Germinal center (tissue), 1 donor: ENCODE results near the gene DMD.
A peak's percentile ranks its signal among the peaks of the same experiment; 100 is the strongest.

Experiments
- DNase-seq: peaks from one replicate; pipeline ENCODE4 v3.0.0; 2012; ENCODE audit warnings: mixed read lengths, low spot score

Gene DMD

DNA sequence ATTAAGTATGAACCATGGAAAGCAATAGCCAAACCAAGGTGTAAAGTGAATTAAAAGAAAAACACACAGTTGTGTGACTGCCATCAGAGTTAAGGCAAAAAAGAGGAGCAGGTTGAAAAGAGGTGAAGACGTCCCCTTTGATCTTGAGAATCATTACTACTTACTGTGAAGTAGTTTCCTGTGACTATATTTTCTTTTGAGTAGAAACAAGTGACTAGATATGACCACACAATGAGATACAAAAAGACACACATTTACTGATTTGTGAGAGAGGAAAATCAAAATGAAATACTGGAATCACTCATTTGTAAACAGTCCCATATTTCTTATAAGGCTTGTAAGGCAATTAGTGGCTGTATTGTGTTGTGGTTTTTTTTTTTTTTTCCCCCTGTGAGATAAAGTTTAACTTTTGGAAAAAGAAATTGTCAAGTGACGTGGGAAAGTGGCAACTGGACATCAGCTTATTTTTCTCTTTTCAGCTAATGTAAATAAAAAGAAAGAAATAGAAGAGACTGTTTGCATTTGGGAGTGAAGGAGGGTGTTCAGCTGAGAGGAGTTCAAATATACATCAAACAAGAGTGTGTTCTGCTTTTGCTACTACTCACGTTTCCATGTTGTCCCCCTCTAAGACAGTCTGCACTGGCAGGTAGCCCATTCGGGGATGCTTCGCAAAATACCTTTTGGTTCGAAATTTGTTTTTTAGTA, 2033.1 kb downstream of the DMD start:
- DNase-seq: no peak

DNA sequence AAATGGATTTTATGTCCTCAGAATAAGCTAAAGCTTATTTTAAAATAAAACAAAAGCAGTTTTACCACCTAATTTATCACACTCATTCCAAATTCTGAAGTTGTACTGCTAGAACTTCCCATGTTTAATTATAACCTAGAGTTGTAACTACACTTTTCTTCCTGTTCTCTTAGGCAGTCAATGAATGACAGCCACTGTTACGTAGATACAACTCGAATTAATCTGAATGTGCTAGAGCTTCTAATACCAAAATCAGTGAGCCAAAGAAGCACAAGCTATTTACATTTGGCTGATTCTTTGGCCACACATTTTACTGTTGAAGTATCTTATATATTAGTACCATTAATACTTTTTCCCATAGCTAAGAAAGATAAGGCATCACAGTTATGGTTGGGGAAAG, 2040.6 kb downstream of the DMD start:
- DNase-seq: no peak

DNA sequence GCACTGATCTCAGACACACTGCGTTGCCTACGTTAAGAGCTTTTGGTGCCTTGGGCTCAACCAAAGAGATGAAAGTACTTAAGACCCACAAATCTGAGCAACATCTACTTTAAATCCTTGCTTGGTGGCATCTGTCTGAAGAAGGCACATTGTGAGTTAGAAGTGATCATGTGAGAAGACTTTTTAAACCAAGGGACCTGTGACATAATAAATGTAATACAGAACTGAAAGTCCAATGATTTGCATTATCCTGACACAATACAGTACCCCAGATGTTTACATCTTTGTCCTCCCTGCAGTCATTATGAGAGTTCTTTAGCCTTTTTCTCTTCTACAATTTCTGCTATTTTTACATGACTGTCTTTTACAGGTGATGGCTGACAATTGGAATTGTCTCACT, 2042.8 kb downstream of the DMD start:
- peak; percentile 24 for DNase-seq

DNA sequence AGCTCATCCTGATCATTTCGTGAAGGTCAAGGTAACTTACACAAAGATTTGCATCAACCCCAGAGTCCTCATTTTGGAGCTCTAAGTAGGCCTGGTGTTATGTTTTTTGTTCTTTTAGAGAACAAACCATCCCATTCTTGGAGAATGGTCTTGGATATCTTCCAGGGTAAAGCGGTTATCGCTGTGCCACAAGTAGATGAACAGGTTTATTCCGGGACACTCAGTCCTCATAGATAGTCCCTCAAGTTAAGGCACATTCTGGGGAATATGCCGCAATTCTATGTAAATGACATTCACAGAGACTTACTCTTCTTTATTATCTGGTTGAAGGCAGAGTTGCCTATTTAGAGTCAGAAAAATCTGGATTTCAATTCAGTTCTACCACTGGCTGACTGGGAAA, 2044.5 kb downstream of the DMD start:
- DNase-seq: no peak

DNA sequence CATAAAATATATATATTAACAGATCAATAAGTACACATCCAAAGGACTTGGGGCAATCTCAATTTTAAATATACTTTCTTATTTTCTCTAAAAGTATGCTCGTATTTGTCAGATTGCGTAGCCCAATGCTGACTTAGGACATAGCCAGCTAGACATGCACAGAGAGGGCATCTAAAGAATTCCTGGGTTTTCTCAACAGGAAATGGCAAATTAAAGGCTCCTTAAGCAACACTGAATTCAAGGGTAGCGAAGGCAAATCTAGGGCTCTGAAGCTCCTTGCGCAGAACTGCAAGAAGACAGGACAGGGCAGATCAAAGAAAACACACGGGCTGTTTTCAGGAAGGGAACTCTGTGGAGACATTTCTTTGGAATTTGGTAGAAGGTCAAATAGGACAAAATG, 2044.9 kb downstream of the DMD start:
- DNase-seq: no peak

DNA sequence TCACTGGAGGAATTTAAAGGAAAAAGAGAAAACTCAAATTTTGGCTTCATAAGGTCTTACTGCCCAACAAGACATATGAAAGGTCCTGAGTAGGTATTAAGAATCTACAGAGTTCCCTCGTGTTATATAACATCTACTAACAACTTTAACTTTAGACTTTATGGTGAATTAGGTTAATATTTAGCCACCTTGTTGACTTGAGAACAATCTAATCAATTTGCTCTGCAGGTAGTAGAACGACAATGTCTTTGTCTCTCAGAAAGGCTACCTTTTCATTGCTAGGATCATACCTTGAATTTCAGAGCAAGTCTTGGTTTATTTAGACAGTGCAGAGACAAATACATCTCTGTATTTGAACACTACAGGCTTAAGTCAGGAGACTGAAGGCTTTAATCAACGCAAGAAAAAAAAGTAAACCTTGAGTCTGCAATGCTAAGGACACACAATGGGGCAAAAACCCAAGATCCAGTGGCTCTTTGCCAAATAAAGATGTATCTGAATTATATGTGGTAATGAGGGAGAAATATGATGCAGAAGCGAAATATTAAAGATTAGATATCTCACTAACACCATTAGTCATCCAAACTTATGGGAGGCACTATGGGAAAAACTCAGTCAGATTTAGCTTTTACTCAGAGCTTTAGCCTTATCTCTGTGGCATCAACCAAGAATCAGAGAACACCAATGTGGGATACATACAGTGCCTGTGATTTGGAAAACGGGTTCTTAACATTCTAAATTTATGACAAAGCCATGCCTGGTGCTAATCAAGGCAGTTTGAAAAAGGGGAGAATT, 2045.9 kb downstream of the DMD start:
- DNase-seq: no peak

DNA sequence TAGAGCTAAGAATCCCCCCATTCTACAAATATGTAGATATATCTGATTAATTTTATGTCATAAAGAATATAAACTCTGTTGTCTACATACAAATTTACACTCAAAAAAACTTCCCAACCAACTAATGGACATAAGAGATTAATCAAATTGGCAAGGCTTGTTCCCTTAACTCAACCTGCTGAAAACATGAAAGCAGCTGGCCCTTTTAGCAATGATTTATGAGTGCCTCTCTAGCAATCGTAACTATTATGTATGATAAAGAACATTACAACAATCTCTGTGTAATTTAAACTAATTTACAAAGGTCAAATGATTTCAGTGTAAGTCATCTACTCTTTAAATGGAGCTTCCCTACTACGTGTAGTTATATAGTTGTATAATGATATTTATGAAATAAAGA, 2056.4 kb downstream of the DMD start:
- no peak for DNase-seq

DNA sequence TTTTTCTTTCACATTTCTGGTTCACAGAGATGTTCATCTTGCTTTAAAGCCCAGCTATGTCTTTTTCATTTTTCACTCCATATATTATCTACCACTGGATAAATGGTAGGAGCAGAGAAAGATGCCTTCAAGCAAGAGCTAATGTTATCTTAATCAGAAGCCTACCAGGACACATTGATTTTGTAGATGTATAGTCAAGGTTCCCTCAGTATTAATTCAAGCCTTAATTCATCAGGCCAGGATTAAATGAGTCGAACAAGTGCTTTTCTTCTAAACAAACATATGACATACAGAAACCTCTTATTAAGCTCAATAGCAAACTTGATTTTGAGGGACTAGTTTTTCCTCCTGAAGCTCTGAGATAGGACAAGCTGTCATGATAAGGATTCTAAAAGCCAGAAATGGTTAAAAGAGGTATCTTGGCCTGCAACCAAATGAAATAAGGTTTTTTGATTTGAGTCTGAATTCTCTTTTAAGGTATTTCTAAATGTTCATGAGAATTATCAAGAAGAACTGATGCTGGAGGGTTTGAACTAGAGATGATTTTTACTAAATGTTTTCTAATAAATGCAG, 2057.8 kb downstream of the DMD start:
- DNase-seq: no peak

DNA sequence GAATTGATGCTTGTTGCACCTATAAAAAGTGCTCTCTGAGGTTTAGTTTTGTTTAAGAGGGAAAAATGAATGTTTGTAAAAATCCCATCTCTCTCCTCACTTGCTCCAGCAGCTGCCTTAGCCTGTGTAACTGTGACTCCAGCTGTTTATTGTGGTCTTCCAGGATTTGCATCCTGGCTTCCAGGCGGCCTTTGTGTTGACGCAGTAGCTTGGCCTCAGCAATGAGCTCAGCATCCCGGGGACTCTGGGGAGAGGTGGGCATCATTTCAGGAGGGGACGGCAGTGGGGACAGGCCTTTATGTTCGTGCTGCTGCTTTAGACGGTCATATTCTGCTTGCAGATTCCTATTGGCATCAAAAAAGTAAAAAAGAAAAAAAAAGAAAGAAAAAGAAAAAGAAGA, 2064.2 kb downstream of the DMD start:
- no peak for DNase-seq

DNA sequence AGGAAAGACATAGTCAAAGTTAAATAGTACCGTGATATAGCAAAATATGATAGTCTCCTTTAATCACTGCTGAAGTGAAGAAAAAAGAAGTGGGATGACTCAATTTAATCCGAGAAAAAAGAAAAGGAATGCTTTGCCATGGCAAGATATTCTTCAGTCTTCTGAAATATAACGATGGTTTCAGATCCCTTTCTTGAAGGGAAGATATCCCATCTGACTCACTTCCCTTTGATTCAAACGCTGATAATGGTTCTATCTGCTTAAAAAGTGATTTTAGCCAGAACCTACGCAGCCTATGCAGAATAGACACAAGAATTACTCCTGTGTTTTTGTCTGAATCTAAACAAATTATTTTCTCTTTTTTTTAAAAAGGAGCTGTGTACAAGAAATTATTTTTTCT, 2071.4 kb downstream of the DMD start:
- DNase-seq: no peak

DNA sequence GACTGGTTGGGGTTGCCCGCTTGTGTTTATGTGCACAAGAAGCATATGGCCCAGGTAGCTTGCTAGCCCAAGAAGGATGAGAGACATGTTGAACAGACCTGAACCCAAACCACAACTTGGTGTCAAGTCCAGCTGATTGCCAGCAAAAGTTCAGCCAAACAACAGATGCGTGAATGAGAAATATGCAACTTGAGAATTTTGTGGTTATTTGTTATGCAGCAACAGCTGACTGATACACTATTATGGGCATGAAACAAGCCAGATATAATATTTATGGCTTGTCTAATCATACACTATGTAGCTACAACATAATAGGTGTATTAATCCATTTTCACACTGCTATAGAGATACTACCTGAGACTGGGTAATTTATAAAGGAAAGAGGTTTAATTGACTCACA, 2073.2 kb downstream of the DMD start:
- DNase-seq: no peak

DNA sequence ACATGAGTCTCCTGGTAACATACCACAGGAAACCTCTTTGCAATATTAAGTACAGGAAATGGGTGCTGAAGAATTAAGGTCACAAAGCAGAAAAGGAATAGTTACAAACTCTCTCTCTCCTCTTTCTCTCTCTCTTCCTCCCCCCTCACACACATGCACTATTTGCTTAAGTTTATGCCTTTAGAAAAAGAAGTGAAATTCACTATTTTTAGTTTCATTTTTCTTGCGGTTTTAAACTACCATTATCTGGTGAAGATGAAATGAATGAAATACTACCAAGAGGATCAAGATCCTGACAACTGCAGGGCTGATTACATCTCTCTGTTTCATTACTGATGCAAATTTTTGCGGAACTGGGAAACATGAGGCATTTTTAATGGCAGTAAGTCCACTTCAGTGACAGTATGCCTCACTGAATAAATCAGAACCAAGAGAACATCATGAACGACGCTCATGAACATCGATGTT, 2075.2 kb downstream of the DMD start:
- peak; percentile 33 for DNase-seq

DNA sequence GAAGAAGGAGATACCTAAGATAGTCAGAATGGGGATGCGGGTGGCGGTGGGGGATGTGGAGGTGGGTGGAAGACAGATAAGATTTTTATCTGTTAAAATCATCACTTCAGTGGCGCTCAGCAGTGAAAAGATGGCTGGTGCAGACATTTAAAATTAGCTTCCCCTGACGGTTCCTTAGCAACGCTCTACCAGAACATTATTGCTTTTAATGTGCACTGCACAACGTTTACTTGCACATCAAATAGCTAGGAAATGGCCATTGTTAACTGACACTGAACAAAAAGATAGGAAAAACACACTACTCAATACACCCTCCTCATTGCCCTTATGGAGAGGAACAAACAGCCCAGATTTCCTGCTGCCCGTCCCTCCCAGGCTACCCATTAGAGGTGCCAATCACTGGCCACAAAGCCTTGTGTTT, 2078.5 kb downstream of the DMD start:
- no peak for DNase-seq

DNA sequence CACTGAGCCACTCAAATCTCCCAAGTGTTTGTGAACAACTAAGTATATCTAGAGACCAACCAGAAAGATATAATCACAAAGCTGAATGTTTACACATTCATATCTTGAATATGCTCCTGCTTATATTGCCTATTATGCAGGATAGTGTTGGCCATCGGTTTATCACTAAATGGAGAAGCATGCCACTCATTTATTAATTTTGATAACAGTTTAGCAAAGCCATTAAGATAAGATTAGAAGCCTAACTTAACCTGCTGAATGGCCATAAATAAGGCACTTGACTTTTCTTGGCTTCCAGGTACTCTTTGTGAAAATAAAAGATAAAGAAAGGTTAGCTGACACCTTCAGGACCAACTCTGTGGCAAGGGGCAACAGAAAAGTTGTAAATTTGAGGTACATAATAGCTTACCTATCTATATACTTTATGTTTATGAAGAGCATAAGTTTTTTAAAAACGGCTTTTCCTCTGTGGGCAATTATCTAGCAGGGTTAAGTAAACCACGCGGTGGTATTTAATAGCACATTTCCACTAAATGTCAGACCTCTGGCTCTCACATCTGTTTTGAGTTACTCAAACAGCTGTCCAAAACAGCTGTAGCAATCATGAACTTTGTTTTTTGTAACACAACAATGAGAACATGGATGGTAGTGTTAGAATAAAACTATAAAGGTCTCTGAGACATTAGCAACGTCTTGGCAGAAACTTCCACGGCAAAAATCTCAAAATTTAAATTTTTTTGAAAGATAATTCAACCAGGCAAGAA, 2080.7 kb downstream of the DMD start:
- no peak for DNase-seq

DNA sequence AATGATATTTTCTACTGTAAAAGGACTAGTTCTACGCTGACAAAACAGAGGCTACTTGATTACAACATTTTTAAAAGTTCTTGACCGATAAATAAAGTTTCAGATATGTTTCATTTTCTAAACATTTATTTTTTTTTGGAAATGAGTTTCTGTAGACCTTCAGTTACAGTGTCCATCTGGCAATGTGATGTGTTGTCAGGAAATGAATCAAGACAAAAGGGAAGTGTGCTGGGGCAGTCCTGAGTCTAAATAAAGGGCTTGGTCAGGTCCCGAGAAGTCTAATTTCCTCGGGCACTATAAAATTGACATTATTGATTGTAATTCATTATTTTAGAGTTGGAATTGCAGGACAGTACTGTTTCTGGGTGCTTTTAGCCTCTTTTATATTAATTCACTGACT, 2082.5 kb downstream of the DMD start:
- DNase-seq: no peak

DNA sequence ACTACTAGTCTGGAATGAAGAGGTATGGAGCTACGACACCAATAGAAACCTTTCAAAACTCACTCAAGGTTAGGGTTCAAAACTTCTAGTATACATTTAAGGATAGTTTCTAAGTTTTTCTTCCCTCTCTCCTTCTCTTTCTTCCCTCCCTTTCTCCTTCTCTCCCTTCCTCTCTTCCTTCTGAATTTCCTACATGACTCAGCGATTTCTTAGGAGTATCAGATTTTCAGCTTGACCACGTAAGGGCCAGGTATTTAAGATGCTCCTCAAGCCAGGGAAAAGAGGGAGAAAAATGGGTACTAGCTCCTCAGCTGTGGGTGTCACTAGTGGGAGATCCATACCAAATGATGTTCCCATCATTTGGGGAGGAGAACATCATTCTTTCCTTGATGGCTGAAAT, 2083.6 kb downstream of the DMD start:
- DNase-seq: no peak

DNA sequence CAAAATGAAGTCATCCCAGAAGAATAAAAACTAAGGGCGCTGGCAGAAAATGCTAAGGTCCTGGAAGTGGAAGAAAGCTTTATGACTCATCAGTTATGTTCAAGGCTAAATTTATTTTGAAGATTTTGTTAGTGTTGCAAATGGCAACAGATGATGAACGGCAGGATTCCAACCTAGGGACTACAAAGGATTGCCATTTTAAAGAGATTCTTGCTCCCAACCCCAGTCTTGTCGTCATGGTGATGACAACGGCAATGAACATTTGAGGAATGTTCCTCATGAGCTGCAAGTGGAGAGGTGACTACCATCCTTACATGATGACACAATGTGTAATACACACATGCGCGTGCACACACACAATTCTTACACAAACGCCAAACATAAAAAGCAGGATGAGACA, 2085.1 kb downstream of the DMD start:
- DNase-seq: no peak

DNA sequence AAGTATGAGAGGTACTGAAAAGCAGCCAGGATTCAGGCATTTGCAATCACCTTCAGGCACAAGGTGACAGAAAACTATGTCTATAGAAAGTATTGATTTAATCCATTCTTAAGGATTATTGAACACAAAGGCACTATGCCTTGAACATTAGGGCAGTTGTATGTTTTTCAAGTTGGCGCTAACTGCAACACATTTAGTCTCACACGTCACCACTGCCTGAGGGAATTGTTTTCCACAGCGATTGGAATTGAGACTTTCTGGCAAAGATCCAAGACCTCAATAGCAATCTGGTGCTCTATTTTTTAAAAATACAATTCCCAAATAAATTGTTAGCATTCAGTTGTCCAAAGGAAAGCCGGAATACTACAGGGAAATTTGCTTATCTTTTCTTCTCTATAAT, 2086.8 kb downstream of the DMD start:
- no peak for DNase-seq

DNA sequence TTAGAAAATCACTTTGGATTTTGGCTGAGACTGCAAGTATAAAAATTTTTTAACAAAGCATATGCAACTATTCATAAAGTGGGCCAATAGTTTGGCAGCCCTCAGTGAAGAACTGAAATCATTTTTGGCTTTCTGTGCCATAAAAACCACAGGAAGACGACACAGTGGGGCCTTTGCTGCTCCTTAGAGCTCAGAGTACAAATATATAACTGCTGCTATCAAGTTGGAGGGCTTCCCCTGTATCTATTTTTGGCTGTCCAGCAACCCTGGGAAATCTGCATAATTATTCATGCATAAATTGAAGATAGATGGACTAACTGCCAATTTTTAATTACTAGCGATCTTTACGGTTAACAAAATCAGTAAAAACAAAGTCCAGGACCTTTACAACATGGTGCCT, 2088.0 kb downstream of the DMD start:
- DNase-seq: no peak

DNA sequence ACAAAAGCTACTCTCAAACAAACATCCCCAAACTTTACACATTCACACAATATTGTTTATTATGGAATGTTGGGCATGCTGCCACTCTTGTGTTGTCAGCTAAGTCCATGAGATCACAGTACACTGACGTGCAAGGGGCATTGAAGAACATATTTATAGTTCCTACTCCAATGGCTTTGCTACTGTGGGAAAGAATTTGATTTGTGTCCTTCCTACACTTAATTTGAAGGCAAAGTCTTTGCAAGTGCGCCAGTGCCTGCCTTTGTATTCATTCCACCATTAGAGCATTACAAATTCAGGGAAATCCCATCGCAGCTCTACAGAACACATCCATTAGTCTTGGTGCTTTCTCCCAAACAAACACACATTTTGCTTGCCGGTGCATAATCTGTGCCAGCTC, 2094.1 kb downstream of the DMD start:
- no peak for DNase-seq

DNA sequence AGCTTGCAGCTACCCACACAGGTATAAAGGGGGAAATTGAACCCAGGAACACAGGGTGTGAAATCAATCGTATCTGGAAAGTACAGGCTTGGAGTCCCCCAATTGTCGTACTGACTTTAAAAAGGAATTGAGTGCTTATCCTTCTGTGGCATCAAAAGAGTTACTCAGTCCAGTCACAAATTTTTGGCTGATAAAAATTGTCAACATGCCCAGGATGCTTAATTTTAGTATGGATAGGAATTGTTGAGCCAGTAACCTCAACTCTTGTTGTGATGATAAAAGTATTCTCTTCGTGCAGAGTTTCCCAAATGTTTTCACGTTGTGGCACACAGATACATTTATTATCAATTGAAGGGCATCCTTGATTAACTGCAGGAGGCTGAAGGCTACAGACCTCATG, 2096.0 kb downstream of the DMD start:
- no peak for DNase-seq

DNA sequence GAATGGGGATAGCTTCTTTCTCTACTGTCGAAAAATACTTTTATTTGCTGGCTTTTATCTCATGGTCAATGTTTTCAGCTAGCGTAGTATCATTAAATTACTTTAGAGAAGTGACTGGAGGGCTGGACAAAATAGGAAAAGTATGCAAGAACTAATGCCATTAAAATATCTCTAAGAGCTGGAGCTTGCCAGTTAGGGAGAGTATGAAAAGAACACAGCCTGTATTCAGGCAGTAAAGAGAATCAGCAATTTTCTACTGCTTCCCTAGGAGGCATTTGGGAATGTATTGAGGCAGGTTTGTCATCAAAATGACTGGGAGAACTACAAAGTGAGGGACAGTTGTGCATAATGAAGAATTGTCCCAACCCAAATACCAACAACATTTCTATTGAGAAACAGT, 2096.5 kb downstream of the DMD start:
- no peak for DNase-seq
